ENCODE results near the gene HTT.

DNA sequence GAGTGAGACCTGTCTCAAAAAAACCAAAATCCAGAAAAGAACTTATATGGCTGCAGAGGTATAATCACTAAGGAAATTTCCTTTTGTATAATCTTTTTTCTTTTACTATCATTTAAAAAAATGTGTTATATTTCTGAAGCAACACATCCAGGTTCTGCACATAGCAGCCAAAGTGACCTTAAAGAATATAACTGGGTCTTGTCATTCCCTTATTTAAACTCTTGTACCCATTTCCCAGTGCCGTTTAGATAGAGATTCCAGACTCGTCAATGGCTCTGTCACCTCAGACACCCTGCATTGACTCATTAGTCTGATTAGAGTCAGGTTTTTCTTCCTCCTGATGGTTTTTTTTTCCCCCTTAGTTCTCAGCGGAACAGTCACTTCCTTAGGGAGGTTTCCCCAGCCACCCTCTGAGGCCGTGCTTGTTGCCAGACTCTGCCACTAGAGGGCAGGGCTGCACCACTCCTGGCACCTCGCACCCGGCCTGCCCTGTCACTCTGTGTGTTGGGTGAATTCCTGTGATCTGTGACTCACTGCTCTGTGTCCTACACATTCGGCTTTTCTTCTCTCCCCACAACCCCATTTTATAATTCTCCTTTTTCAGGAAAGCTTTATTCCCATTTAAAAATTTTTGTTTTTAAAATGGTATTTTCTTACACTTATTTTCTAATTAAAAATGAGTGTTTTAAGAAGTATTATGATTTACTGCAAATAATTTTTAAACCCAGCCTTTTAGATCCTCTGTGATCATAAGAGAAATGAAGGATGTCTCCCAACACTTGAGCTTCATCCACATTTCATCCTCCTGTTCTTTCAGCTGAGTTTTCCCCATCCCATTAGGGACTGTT is 32.1 kb downstream of the HTT start:
- TF ChIP-seq, protein P1, sequence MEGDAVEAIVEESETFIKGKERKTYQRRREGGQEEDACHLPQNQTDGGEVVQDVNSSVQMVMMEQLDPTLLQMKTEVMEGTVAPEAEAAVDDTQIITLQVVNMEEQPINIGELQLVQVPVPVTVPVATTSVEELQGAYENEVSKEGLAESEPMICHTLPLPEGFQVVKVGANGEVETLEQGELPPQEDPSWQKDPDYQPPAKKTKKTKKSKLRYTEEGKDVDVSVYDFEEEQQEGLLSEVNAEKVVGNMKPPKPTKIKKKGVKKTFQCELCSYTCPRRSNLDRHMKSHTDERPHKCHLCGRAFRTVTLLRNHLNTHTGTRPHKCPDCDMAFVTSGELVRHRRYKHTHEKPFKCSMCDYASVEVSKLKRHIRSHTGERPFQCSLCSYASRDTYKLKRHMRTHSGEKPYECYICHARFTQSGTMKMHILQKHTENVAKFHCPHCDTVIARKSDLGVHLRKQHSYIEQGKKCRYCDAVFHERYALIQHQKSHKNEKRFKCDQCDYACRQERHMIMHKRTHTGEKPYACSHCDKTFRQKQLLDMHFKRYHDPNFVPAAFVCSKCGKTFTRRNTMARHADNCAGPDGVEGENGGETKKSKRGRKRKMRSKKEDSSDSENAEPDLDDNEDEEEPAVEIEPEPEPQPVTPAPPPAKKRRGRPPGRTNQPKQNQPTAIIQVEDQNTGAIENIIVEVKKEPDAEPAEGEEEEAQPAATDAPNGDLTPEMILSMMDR (IDR thresholded peaks at IDR 0.05), result peak; percentile 89 to 97 (median 96)
- no peak for TF ChIP-seq POLR2A (IDR thresholded peaks at IDR 0.05)

All from adrenal gland (tissue), 5 donors.